ENCODE measurements around the gene BRS3.
"Not testable (repeated sequence)": the region's sequence is repeated elsewhere in the genome, so short reads cannot be mapped to it uniquely, and the experiment has no call there.

Gene BRS3

DNA sequence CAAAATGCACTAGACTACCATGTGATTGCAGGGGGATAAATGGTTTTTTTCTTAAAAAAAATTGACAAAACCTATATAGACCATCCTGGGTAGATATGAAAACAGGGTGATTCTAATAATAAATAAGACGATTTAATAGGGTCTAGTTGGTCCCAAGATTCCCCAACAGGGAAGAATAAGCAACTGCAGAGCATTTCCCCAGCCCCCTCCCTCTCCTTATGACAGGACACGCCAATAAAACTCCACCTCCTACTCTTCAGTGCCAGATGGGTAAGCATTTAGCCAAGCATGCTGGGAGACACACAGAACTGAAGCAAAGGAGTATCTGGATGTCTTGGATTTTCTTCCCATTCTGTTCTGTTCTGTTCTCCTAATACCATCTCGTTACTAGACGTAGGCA is at the start of gene BRS3:
BRS3 (plus strand) TSS at position 301 of the 400 bp plus-strand sequence. CDS start 168 bp downstream, outside the sequence.
- in situ Hi-C loops (cut with HindIII; ENCODE audit: low sequenced_read_pairs) = no loop called here

GRCh38 chrX:136438192-136438591 is 49.6 kb upstream of the BRS3 start:
- in situ Hi-C loops (cut with HindIII; ENCODE audit: low sequenced_read_pairs) = no loop called here

GRCh38 chrX:136445674-136446073 is 42.1 kb upstream of the BRS3 start:
- in situ Hi-C loops (cut with HindIII; ENCODE audit: low sequenced_read_pairs) = not testable (repeated sequence)

DNA sequence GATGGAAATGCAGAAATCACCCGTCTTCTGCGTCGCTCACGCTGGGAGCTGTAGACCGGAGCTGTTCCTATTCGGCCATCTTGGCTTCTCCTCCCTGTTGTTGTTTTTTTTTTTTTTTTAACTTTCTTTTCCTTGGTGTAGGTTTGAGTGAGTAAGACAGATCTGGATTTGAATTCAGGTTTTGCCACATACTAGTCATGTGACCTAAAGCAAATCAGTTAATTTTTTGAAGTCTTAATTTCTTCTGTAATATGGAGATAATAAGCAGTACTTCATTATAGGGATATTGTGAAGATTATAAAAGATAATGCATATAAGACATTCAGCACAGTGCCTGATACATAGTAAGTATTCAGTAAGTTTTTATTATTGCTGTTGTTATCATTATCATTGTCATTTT is 41.5 kb upstream of the BRS3 start:
- in situ Hi-C loops (cut with HindIII; ENCODE audit: low sequenced_read_pairs) = no loop called here

GRCh38 chrX:136447308-136447707 is 40.4 kb upstream of the BRS3 start:
- in situ Hi-C loops (cut with HindIII; ENCODE audit: low sequenced_read_pairs) = no loop called here

DNA sequence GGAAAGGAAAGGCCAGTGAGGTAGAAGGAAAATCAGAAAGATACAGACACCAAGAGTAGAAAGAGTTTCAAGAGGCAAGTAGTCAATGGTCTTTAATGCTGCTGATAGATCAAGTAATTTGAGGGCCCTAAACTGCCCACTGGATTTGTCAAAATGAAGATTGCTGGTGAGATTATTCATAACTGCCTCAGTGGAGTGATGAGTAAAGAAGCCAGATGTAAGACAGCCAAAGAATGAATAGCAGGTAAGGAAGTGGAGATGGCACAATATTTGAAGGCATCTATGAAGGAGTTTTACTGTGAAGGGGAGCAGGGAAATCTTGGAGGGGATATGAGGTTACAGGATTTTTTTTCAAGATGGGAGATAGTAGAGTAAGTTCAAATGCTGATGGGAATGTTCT is 39.8 kb upstream of the BRS3 start:
- in situ Hi-C loops (cut with HindIII; ENCODE audit: low sequenced_read_pairs) = no loop called here

DNA sequence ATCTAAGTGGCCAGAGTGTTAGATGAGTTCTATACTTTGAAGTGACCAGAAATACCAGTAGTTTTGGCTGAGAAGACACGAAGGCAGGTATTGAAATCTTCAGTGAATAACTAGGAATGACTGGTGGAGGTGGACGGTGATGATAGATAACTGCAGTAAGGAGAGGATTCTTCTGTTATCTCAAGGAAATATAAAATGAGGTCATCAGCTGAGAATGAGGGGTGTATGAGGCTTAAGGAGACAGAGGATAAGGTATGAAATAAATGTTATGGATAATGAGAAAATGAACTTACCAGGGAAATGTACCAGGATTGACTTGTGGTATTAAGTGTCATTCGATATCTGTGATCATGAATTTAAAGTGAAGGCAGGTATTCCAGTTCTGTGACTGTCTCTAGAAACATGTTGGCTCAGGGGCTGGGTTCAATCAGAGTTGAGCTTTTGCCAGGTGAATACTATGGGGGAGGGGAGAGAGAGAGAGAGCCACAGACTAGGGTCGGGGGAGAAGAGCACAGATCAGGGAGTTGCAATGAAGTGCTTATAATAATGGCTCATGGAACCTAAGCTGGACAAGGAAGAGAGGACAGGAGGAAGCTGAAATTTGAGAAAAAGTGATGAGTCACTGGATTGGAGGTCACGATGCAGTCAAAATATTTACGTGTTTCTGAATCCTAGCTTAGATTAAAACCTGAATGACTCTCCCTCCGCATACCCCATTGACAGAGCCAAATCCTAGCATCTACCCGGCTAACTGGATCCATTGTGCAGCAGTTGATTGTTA is 37.5 kb upstream of the BRS3 start:
- in situ Hi-C loops (cut with HindIII; ENCODE audit: low sequenced_read_pairs) = no loop called here

DNA sequence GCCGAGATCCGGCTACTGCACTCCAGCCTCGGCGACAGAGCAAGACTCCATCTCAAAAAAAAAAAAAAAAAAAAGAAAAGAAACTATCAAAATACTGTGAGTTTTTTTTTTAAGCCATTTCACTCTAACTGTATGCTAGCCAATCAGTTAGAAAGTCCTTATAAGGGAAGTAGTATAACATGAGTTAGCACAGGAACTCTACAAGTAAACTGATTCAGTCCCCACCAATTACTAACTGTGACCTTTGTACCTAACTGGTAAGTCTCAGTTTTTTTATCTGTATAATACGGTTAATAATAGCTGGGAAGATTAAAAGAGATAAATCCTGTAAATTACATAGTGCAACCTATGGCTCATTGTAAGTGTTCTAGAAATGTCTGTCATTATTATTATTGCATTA is 35.1 kb upstream of the BRS3 start:
- in situ Hi-C loops (cut with HindIII; ENCODE audit: low sequenced_read_pairs) = no loop called here

- in situ Hi-C loops (cut with HindIII; ENCODE audit: low sequenced_read_pairs) = no loop called here
These were observed 34.6 kb upstream of the BRS3 start for GRCh38 chrX:136453114-136453513.

DNA sequence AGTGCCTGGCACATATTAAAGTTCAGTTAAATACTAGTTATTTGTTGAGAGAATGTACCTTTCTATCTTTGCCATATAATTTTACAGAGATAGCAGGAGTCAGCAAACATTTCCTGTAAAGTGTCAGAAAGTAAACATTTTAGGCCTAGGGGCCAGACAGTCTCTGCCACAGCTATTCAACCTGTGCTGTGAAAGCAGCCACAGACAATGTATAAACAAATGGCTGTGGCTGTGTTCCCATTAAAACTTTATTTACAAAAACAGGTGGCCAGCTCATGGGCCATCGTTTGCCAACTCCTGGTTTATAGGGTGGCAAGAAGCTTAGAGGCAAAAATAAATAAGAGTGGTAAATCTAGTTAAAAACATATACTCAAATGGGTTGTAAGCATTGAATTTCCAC is 34.0 kb upstream of the BRS3 start:
- in situ Hi-C loops (cut with HindIII; ENCODE audit: low sequenced_read_pairs) = no loop called here

DNA sequence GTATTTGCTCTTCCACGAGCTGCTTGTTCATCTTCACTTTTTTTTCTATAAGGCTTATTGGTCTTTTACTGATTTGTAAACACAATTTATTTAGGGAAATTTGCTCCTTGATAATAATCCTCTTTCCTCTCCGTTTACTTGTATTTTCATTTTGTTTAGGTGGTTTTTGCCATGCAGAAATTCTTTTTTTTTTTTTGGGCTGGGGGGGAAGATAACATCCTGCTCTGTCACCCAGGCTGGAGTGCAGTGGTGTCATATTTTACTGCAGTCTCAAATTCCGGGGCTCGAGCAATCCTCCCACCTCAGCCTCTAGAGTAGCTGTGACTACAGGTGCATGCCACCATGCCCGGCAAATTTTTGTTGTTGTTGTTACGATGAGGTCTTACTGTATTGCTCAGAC is 31.6 kb upstream of the BRS3 start:
- in situ Hi-C loops (cut with HindIII; ENCODE audit: low sequenced_read_pairs) = no loop called here

DNA sequence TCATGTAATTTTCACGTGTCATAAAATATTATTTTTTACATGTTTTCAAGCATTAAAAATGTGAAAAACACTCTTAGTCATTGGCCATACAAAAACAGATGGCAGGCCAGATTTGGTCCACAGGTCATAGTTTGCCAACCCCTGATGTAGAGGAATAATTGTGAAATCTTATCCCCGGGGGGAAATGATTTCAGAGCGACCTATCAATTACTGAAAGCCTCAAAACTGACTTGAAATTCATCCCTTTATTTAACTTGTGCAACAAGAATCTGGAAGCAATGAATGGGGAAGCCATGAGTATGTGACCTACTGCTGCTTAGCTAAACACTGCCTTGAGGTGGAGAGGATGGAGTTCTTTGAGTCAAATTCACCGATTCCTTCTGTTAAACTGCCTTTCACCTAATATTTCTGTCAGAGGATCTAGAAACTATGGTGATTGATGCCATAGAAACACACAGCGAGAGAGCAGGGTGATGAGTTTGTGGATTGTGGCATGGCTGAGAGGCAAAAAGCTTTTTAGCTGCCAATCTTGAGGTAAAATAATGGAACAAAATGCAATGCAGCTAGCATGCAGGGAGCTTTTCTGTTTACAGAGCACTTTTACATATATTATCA is 30.3 kb upstream of the BRS3 start:
- in situ Hi-C loops (cut with HindIII; ENCODE audit: low sequenced_read_pairs) = no loop called here

DNA sequence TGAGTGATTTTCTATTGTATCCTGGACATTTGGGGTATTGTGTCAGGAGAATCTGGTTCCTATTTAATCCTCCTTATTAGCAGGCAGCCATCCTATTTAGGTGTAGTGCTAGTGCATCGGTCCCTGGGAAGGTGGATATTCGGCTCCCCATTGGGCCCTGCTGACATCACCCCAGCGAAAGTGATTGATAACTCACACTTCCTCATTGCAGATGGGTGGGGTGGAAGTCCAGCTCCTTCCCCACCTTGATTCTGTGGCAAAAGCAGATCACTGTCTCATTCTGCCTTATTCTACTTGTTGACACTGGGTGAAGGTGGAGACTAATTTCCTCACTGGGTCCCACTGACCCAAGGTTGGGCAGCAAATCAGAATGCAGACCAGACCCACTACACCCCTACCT is 23.2 kb upstream of the BRS3 start:
- in situ Hi-C loops (cut with HindIII; ENCODE audit: low sequenced_read_pairs) = no loop called here

DNA sequence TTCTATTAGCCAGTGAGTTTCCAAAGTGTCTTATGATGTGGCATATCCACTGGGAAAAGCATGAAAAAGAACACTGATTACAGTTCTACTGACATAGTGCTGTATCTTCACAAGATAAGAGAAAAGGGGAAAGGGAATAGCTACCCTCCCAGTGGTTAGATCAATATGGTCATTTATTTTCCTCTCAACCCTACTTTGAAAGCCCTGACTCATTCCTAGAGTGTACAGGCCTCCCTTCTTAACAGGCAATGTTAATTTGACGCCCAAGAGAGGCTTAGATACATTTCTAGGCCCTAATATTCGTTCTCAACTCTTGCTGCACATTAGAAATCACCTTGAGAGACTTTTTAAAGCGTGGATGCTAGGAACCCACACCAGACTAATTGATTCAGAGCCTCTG is 20.4 kb upstream of the BRS3 start:
- in situ Hi-C loops (cut with HindIII; ENCODE audit: low sequenced_read_pairs) = no loop called here

- in situ Hi-C loops (cut with HindIII; ENCODE audit: low sequenced_read_pairs) = no loop called here
These were observed 19.2 kb upstream of the BRS3 start for GRCh38 chrX:136468391-136469103.

GRCh38 chrX:136473663-136474062 is 14.1 kb upstream of the BRS3 start:
- in situ Hi-C loops (cut with HindIII; ENCODE audit: low sequenced_read_pairs) = no loop called here

- in situ Hi-C loops (cut with HindIII; ENCODE audit: low sequenced_read_pairs) = no loop called here
These were observed 12.5 kb upstream of the BRS3 start for GRCh38 chrX:136475236-136475635.

DNA sequence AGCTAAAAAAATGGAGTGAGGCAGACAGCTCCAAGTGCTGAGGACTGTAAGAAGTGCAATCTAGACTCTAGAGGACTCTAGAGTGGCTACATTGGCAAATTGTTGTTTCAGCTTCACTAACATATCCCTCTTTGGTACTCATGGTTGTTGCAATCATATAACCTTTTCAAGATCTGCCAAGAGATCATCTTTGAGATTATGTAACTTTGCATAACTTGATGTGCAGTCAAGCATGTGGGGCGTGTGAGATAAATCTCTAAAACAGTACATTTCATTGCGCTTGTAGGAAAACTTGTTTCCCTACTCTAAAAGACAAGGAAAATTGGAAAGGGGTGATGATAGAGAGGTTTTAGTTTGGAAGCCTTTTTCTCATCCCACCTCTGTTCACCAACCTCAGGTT is 11.2 kb upstream of the BRS3 start:
- in situ Hi-C loops (cut with HindIII; ENCODE audit: low sequenced_read_pairs) = no loop called here

GRCh38 chrX:136477026-136477425 is 10.7 kb upstream of the BRS3 start:
- in situ Hi-C loops (cut with HindIII; ENCODE audit: low sequenced_read_pairs) = no loop called here

DNA sequence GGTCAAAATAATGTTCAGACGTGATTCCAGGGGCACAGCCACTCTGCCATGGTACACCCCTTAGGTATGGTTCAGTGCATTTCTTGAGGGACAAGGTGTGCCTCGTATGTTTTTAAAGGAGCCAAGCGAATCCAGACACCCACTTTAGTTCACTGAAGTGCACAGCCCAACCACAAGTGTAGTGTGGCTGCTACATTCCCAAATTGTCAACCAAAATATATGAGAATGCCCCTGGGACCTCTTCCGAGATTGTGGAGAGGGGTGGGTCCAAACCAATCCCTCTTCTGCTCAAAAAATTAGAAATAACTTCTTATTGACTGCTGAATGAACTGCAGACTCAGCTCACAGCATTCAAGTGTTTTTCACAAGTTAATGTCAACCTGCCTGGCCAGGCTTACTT is 7.4 kb upstream of the BRS3 start:
- in situ Hi-C loops (cut with HindIII; ENCODE audit: low sequenced_read_pairs) = no loop called here

- in situ Hi-C loops (cut with HindIII; ENCODE audit: low sequenced_read_pairs) = no loop called here
These were observed 959 bp downstream of the BRS3 start for GRCh38 chrX:136488706-136489105.

DNA sequence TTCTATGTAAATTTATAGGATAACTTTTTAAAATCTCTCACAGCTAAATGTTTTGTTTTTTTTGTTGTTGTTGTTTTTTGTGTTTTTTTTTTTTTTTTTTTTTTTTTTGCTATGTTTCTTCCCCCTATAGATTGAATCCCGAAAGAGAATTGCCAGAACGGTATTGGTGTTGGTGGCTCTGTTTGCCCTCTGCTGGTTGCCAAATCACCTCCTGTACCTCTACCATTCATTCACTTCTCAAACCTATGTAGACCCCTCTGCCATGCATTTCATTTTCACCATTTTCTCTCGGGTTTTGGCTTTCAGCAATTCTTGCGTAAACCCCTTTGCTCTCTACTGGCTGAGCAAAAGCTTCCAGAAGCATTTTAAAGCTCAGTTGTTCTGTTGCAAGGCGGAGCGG is 4.1 kb downstream of the BRS3 start:
- in situ Hi-C loops (cut with HindIII; ENCODE audit: low sequenced_read_pairs) = no loop called here
